Measurements from ENCODE around the gene MTPN. TPM values are rescaled to one million over a fixed set of nuclear protein-coding genes. Genes with fewer than 3 reads are reported as not detected.

Gene MTPN
- total RNA-seq, 2 donors from 2014 or later, result 82.1 to 113 TPM

DNA sequence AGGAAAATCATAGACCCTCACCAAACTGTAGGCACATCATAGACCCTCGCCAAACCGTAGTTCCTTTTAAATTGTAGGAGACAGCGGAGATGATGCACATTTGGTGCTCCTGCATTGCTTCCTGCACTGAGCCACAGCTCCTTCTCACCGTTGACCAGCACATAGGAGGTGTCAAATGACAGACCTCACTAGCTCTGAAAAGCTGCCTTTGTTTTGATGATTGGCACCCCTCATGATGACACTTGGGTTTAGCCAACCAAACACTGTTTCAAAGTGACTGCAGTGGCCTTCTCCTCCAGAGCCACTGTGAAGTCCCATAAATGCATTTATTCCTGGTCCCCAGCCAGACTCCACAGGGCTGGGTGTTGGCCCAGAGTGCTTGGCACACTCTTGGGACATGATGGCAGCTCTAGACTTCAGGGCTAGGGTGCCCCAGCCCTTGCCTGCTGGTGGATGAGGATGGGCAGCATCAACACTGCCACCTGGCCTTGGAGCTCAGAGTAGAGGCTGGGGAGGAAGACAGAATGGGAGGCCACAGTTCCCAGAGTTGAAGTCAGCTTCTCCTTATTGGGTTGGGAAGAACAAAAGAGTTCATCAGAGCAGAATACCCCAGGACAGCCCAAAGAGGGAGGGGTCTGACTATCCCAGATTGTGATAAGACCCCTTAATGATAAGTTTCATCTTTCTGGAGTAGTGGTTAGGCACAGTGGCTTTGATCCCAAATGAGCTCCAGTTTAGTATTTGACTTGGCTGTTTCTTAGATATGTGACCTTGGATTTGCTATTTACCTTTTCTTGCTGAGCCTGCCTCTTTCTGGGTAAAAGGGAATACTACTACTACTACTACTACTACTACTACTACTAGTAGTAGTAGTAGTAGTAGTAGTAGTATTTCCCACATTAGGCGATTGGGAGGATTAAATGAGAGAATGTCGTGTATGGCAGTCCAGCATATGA is 75.3 kb downstream of the MTPN start:
- ATAC-seq (no peak), DNase-seq (no peak)
- intact Hi-C loops (cut with DNase I), result no loop called here

DNA sequence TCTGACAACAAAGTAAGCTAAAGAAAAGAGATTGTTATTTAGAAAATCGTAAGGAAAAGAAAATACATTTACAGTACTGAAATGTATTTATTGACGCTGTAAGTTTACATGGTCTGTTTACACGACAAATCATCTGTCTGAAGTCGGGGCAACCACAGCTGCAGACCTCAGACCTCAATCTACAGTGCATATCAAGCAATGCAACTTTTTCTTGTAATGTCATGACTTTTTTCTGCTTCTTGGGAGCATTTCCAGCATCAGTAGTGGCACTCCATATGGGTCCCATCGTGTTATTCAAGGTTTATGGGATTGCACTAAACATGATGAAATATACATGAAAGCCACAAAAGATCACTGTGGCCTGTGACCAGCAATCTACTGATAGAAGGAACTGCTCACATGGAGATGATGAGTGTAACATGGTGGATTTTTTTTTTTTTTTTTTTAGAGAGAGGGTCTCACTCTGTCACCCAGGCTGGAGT is 77.1 kb downstream of the MTPN start:
- intact Hi-C loops (cut with DNase I), result no loop called here
- ATAC-seq (no peak), DNase-seq (no peak)

DNA sequence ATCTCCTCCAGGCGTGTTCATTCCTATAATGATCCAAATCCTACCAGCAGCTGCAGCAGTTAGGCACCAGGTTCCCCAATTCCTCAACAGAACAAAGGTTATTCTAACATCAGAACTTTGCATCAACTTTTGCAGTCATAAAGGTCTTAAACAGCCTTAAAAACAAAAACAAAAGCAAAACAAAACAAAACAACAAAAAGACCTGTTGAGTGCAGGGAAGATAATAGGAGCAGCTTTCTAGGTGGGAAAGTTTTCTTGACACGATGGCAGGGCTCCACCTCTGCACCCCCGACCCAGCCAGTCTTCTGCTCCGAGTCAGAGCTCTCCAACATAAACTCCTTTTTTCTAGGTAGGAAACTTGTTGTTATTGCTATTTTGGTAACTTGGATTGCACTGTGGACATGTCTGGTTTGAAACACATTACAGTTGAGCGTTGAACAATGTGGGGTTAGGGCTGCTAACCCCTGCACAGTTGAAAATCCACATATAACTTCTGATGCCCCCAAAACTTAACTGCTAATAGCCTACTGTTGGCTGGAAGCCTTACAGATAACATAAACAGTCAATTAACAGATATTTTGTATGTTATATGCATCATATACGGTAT is 77.6 kb downstream of the MTPN start:
- ATAC-seq (no peak), DNase-seq (no peak)
- intact Hi-C loops (cut with DNase I), result no loop called here

DNA sequence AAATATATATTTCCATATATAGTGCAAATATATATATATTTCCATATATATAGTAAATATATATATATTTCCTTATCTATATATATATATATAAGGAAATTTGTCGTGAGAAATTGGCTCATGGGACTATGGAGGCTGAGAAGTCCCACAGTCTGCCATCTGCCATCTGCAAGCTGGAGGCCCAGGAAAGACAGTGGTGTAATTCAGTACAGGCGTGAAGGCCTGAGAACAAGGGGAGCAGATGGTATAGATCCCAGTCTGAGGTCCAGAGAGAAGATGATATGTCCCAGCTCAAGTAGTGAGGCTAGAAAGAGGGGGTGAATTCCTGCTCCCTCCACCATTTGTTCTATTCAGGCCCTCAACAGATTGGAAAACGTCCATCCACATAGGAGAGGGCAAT is 78.9 kb downstream of the MTPN start:
- DNase-seq, result no peak
- intact Hi-C loops (cut with DNase I), result no loop called here
- ATAC-seq, result no peak

DNA sequence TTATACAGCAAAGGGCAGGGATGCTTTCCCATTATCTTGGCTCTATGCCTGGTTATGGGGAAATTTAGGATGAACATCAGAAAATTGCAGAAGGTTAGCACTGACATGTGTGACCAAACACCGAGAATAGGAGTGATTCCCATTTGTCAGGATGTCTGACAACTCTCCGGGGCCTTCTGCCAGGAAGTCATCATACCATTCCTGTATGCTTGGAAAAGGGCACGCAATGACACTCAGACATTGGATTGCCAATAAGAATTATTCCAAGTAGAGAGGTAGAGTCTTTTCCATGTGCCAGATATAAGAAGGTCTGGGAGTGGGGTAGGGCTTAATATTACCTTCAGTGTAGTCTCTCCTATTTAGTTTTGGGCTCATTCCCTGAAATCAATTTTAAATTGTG is 82.3 kb downstream of the MTPN start:
- no peak for ATAC-seq
- DNase-seq, result no peak
- intact Hi-C loops (cut with DNase I), result no loop called here

DNA sequence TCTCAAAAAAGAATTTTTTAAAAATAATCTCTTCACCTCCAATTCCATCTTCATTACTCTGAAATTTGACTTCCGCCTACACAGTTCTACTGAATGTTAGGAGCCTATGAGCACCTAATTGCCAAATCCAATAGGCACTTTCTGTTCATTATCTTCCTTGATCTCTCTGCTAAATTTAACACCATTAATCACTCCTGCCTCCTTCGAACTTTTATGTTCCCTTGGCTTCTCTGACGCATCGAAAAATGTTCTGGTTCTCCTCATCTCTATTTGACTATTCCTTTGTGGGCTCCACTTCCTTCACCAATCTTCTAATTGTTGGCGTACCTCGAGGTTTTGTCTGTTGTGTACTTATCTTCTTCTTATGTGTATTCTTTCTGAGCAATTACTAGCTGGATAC is 87.3 kb downstream of the MTPN start:
- ATAC-seq (no peak), DNase-seq (no peak)
- intact Hi-C loops (cut with DNase I), result no loop called here

DNA sequence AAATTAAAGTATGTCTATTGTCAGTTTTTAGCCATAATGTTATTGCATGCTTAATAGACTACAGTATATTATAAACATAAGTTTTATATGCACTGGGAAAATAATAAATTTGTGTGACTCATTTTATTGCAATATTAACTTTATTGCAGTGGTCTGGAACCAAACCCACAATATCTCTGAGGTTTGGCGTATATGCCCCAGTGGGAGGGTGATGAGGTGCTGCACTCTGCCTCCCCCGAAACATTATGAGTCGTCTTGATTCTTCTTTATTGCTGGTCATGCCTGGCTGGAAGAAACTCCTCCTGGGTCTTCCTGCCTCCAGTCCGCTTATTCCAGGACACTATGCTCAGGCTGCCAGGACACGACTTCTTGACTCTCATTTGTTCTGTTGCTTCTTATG is 88.4 kb downstream of the MTPN start:
- no peak for DNase-seq
- intact Hi-C loops (cut with DNase I), result no loop called here
- ATAC-seq, result no peak

DNA sequence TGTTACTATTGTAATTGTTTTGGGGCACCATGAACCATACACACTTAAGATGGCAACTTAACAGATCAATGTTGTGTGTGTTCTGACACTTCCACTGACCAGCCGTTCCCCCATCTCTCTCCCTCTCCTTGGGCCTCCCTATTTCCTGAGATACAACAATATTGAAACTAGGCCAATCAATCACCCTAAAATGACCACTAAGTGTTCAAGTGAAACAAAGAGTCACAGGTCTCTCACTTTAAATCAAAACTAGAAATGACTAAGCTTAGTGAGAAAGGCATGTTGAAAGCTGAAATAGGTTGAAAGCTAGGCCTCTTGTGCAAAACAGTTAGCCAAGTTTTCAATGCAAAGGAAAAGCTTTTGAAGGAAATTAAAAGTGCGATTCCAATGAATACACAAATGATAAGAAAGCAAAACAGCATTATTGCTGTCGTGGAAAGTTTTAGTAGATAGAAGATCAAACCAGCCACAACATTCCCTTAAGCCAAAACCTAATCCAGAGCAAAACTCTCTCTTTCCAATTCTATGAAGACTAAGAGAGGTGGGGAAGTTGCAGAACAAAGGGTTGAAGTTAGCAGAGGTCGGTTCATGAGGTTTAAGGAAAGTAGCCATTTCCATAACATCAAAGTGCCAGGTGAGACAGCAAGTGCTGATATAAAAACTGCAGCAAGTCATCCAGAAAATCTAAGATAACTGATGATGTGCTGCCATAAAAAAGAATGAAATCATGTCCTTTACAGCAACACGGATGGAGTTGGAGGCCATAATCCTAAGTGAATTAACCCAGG is 90.6 kb downstream of the MTPN start:
- ATAC-seq (no peak), DNase-seq (no peak)
- intact Hi-C loops (cut with DNase I), result no loop called here

DNA sequence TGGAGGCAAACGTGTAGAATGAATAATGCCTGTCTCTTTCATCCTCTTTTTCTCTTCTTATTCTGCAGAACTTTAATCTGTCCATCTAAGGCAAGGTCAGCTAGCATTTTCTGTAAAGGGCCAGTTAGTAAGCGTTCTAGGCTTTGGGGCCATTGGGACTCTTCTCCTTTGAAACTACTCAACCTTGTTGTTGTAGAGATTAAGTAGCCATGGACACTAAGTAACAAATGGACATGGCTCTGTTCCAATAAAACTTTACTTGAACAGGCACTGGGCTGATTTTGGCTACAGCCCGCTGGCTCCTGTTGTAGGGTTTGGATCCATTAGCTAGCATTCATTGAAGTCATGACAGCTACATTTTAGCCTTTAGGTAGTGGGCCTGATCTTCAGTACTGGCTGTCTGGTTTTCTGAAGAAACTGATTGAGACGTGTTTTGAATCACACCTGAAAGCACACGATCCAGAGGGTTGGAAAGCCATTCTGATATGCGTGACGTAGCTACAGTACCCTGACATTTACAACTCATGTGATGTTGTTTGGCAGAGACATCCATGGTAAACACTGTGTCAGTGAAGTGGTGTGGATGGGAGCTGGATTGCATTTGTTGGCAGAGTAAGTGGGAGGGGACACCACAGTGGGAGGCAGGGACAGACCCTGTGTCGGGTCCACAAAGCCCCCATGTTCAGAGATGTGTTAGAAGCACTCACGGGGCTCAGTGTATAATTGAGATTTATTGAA is 92.5 kb downstream of the MTPN start:
- peak; percentile 8 to 40 for ATAC-seq
- no peak for DNase-seq
- intact Hi-C loops (cut with DNase I), result no loop called here

DNA sequence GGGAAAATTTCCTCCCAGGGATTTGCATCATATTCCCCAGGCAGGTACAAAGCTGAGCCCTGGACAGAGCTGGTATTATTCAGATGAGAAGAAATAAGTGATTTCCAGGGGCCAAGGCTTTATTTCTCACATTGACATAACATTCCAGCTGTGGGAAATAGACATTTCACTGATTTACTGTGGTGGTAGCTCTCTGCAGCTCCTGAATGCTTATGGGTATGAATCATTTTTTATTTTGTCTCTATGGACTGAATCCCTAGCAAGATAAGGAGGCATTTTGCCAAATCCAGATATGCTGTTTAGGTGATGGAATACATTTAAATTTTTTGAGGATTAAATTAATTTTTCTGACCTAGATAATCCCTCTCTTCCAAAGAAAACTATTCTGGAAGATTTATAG is 97.9 kb downstream of the MTPN start:
- ATAC-seq (peak in 1 of 2 donors; percentile 74), DNase-seq (no peak)
- intact Hi-C loops (cut with DNase I), result no loop called here

DNA sequence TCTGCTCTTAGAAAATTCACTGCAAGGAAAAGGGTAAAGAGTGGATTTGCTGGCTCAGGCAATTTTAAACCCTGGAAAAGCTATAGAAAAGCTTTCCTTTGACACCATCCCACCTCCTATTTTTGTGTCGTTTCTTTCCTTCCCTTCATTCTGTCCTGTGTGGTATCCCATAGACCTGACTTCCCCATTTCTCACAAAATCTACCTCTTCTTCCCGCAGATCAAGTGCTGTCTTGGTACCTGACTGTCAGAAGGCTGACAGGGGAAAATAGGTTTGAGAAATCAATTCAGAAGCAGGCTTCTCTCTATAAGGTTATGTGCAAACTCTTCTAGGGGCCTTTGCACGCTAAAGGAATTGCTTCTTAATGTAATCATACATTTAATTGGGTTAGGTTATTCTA is 98.9 kb downstream of the MTPN start:
- no peak for ATAC-seq
- no peak for DNase-seq
- intact Hi-C loops (cut with DNase I), result no loop called here

DNA sequence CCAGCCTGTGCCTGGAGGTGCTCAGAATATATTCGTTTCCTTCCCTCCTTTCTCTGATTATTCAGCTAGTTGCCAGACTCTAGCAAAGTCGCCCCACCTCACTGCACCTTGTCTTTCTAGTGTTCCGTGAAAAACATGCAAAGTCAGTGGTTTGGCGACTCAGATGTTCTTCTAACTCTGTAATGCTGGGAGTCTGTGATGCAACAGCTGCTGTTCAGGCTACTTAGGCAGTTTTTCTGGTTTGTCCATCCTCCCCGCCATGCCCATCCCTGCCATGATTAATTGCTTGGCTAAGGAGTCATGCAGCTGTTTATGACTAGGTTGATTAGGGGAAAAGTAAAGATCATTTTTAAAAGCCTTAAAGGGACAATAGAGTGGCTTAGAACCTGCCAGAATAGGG is 99.4 kb downstream of the MTPN start:
- DNase-seq (no peak), ATAC-seq (peak in 1 of 2 donors; percentile 79)
- intact Hi-C loops (cut with DNase I), result no loop called here

Other genes with a start within 250 kb of the MTPN start
- gene SLC13A4, start 249.2 kb downstream of the MTPN start, total RNA-seq, result not detected
- gene FAM180A, start 228.5 kb downstream of the MTPN start, total RNA-seq, result 1 to 10 TPM; 2.0 to 3.6 TPM